ENCODE data around the gene PIP5K1C.

The PIP5K1C gene

DNA sequence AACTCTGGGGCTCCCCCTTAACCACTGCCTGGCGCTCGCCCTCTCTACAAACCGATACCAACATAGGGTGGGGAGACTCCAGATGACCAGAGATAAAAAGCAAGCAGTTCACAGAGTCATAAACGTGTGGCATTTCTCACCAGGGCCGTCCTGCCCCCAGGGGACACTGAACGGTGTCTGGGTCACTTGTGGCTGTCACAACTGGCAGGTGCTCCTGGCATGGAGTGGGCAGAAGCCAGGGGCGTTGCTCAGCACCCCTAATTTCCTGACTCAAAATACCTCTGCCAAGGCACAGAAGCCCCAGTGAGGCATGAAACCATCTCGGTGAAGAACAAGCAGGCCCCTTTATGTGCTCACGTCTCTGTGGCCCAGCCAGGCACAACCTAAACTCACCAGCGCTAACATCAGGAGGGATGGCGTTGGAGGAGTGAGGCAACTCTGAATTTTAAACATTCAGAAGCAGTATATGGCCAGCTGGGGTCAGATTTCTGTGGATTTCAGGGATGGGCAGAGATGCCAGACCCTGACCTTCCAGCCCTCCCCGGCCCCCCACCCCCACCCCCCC lies 1.8 kb downstream of the PIP5K1C start:
- no peaks in the 10 kb centered on the region for H3K36me3 Mint-ChIP-seq (ENCODE audit: low read depth)
- TF ChIP-seq, protein P1, sequence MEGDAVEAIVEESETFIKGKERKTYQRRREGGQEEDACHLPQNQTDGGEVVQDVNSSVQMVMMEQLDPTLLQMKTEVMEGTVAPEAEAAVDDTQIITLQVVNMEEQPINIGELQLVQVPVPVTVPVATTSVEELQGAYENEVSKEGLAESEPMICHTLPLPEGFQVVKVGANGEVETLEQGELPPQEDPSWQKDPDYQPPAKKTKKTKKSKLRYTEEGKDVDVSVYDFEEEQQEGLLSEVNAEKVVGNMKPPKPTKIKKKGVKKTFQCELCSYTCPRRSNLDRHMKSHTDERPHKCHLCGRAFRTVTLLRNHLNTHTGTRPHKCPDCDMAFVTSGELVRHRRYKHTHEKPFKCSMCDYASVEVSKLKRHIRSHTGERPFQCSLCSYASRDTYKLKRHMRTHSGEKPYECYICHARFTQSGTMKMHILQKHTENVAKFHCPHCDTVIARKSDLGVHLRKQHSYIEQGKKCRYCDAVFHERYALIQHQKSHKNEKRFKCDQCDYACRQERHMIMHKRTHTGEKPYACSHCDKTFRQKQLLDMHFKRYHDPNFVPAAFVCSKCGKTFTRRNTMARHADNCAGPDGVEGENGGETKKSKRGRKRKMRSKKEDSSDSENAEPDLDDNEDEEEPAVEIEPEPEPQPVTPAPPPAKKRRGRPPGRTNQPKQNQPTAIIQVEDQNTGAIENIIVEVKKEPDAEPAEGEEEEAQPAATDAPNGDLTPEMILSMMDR (IDR thresholded peaks at IDR 0.05) = no peak
- H3K4me1 Mint-ChIP-seq = peaks cover 32% of the 10 kb centered on the region
- H3K9me3 Mint-ChIP-seq = no peaks in the 10 kb centered on the region
- H3K27ac Mint-ChIP-seq = peak overlapping the region; percentile 92
- DNase-seq = no peak
- H3K4me3 Mint-ChIP-seq = peak overlapping the region; percentile 90
- no peaks in the 10 kb centered on the region for H3K27me3 Mint-ChIP-seq (ENCODE audit: low read depth, poor library complexity)

DNA sequence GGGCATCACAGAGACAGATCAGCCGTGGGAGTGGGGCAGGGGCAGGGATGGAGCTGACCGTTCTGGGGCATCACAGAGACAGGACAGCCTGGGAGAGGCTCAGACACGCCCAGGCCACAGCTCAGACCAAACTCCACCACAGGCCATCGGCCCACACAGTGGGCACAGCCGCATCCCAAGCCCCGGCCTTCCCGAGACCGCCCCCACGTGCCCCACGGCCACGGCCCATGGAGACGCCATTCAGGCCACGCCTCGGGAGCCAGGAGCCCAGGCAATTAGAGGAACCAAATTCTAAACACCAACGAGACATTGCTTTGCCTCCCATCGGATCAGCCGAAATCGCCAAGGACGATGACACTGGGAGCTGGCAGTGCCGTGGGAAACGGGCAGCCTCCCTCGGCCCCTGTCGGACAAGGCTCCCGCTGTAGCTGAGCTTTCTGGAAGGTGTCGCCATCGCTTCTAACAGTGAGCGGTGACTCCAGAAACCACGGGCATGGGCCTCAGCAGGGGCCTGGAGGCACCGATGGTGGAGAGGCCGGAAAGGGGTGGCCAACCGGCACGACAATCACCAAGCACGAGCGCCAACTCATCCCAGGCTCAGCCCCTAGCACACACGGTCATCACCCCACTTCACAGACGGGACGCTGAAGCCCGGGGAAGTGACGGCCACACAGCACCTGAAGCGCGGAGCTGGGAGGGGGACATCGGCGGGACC lies 2.4 kb downstream of the PIP5K1C start:
- TF ChIP-seq, protein P1 (IDR thresholded peaks at IDR 0.05) = no peak
- Mint-ChIP-seq H3K9me3 (no peaks in the 10 kb centered on the region), H3K36me3 (ENCODE audit: low read depth) (peaks cover 3% of the 10 kb centered on the region), H3K27me3 (ENCODE audit: low read depth, poor library complexity) (no peaks in the 10 kb centered on the region), H3K27ac (peak overlapping the region; percentile 92), H3K4me1 (peaks cover 32% of the 10 kb centered on the region), H3K4me3 (peak overlapping the region; percentile 90)
- no peak for DNase-seq

DNA sequence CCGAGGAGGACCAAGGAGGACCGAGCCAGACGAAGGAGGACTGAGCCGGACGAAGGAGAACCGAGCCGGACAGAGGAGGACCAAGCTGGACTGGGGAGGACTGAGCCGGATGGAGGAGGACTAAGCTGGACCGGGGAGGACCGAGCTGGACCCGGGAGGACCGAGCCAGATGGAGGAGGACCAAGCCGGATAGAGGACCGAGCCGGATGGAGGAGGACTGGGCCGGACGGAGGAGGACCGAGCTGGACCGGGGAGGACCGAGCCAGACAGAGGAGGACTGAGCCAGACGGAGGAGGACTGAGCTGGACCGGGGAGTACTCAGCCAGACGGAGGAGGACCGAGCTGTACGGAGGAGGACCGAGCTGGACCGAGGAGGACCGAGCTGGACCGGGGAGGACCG lies 3.2 kb downstream of the PIP5K1C start:
- Mint-ChIP-seq H3K36me3 (ENCODE audit: low read depth) (peaks cover 5% of the 10 kb centered on the region), H3K9me3 (no peaks in the 10 kb centered on the region), H3K4me3 (no peak overlapping the region), H3K4me1 (peaks cover 32% of the 10 kb centered on the region), H3K27me3 (ENCODE audit: low read depth, poor library complexity) (no peaks in the 10 kb centered on the region), H3K27ac (no peak overlapping the region)
- no peak for DNase-seq
- TF ChIP-seq, protein P1 (IDR thresholded peaks at IDR 0.05) = no peak

DNA sequence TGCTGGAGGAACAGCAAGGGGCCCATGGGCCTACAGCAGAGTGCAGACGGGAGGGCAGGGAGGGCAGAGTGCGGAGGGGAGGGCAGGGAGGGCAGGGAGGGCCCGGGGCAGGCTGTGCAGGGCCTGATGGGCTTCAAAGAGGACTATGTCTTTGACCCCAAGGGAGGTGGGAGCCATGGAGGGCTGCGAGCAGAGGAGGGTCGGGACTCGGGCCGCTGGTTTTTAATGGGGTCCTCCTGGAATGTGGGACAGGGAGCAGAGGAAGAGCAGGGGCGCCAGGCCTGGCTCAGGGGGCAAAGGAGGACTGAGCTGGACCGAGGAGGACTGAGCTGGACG lies 3.6 kb downstream of the PIP5K1C start:
- TF ChIP-seq, protein P1 (IDR thresholded peaks at IDR 0.05) = no peak
- H3K36me3 Mint-ChIP-seq (ENCODE audit: low read depth) = peaks cover 8% of the 10 kb centered on the region
- H3K27ac Mint-ChIP-seq = peak overlapping the region; percentile 45
- no peaks in the 10 kb centered on the region for H3K27me3 Mint-ChIP-seq (ENCODE audit: low read depth, poor library complexity)
- DNase-seq = no peak
- H3K9me3 Mint-ChIP-seq = peaks cover 1% of the 10 kb centered on the region
- peak overlapping the region; percentile 25 for H3K4me3 Mint-ChIP-seq
- peaks cover 32% of the 10 kb centered on the region for H3K4me1 Mint-ChIP-seq

DNA sequence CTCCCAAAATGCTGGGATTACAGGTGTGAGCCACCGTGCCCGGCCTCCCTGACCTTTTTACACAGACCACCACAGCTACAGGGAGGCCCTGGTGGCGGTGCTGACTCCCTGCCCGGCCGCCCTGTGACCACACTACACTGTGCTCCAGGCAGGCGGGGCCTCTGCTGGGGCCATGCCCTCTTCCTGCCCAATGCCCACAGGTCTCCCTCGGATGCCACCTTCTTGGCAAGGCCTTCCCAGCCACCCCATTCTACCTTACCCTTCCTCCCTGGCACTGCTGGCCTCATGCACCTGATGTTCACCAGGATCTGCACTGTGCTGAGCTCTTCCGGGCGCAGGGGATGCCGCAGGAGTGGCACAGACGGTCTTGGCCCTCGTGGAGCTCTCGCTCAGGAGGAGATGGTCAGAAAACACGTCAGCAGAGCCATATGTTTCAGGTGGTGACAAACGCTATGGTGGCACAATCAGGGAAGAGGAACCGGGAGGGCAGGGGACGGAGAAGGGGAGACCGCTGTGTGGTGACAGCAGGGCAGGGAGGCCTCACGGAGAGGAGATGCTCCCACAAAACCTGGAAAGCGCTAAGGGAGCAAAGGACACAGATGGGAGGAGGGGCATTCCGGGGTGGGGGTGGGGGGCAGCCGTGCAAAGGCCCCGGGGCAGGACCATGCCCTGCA lies 4.1 kb downstream of the PIP5K1C start:
- TF ChIP-seq, protein P1 (IDR thresholded peaks at IDR 0.05) = no peak
- Mint-ChIP-seq H3K27ac (no peak overlapping the region), H3K36me3 (ENCODE audit: low read depth) (peaks cover 13% of the 10 kb centered on the region), H3K4me1 (peaks cover 37% of the 10 kb centered on the region), H3K4me3 (no peak overlapping the region), H3K27me3 (ENCODE audit: low read depth, poor library complexity) (no peaks in the 10 kb centered on the region), H3K9me3 (peaks cover 4% of the 10 kb centered on the region)
- no peak for DNase-seq
